ENCODE results near the gene RIN1. TPM values are rescaled to one million over a fixed set of nuclear protein-coding genes. Genes with fewer than 3 reads are reported as not detected.
A peak's percentile ranks its signal among the peaks of the same experiment; 100 is the strongest.

The RIN1 gene
- total and polyA plus RNA-seq, 4 experiments from 2014 or later, result 2.1 to 10.1 (median 5.4) TPM

GRCh38 chr11:66294626-66295620 is 41.3 kb downstream of the RIN1 start:
- ChIA-PET CTCF (ENCODE audit: partially characterized antibody) (interaction anchor here (1.0 to 1.4 kb wide), 3 partner anchors 12 to 91 kb away, joined by 3 read pairs; no protein-coding TSS in a partner anchor), POLR2A (ENCODE audit: partially characterized antibody) (no interaction called here)
- Histone ChIP-seq H3K4me3 (ENCODE audit: low read length in 2 of 2) (no peak overlapping the region), H3K27me3 (ENCODE audit: insufficient read depth, low read length) (no peaks in the 10 kb centered on the region), H3K27ac (ENCODE audit: low read depth, low read length) (no peak overlapping the region), H3K9me3 (ENCODE audit: control insufficient read depth in 1 of 2, low read length in 2 of 2) (no peaks in the 10 kb centered on the region), H3K36me3 (ENCODE audit: insufficient read depth, low read length) (no peaks in the 10 kb centered on the region), H3K4me1 (ENCODE audit: insufficient read depth, low read length) (peaks cover 19% of the 10 kb centered on the region)
- H3K36me3 Mint-ChIP-seq, result no peaks in the 10 kb centered on the region
- no peaks in the 10 kb centered on the region for H3K9me3 Mint-ChIP-seq
- H3K4me3 Mint-ChIP-seq, result no peak overlapping the region
- H3K27me3 Mint-ChIP-seq, result peaks cover 10 to 11% of the 10 kb centered on the region in 2 donors
- peaks cover 8 to 22% (median 15%) of the 10 kb centered on the region in 4 donors for H3K4me1 Mint-ChIP-seq
- intact Hi-C loops (cut with micrococcal nuclease), result no loop called here
- H3K27ac Mint-ChIP-seq, result no peak overlapping the region
- no peak for DNase-seq

- Mint-ChIP-seq H3K27ac (peak overlapping the region in 1 of 7 donors; percentile 35), H3K36me3 (peaks cover 0 to under 1% of the 10 kb centered on the region in 2 donors), H3K4me1 (peaks cover 14 to 31% (median 22%) of the 10 kb centered on the region in 4 donors), H3K4me3 (no peak overlapping the region), H3K9me3 (no peaks in the 10 kb centered on the region), H3K27me3 (peaks cover 10 to 14% of the 10 kb centered on the region in 2 donors)
- Histone ChIP-seq H3K9me3 (ENCODE audit: control insufficient read depth in 1 of 2, low read length in 2 of 2) (no peaks in the 10 kb centered on the region), H3K4me3 (ENCODE audit: low read length in 2 of 2) (no peak overlapping the region), H3K27ac (ENCODE audit: low read depth, low read length) (no peak overlapping the region), H3K27me3 (ENCODE audit: insufficient read depth, low read length) (no peaks in the 10 kb centered on the region), H3K36me3 (ENCODE audit: insufficient read depth, low read length) (no peaks in the 10 kb centered on the region), H3K4me1 (ENCODE audit: insufficient read depth, low read length) (peaks cover 24% of the 10 kb centered on the region)
- intact Hi-C loops (cut with micrococcal nuclease), result no loop called here
- ChIA-PET CTCF (ENCODE audit: partially characterized antibody) (interaction anchor here (1.0 to 1.4 kb wide), 2 partner anchors 18 to 92 kb away, joined by 3 read pairs; no protein-coding TSS in a partner anchor), POLR2A (ENCODE audit: partially characterized antibody) (no interaction called here)
- no peak for DNase-seq
Observed at GRCh38 chr11:66293777-66294625, 42.2 kb downstream of the RIN1 start.

DNA sequence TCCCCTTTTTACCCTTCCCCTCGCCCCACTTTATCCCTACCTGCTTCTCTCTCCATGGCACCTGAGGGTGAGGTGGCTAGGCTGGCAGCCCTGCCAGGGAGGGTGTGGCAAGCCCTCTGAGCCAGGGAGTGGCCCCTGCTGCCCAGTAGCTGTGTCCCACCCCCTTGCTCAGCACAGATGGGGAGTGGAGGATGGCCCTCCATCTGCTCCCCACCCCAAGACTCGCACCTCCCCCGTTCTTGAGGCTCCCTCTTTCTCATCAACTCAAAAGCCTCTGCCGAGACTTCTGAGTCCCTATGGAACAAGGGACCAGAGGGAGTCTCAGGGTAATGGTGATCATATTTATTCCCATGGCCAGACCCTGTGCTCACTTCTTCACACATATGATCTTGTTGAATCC is 42.9 kb downstream of the RIN1 start:
- intact Hi-C loops (cut with micrococcal nuclease), result no loop called here
- peaks cover 26% of the 10 kb centered on the region for H3K4me1 ChIP-seq (ENCODE audit: insufficient read depth, low read length)
- CTCF ChIA-PET (ENCODE audit: partially characterized antibody), result interaction anchor here (1.0 kb wide), 1 partner anchor 92 kb away, joined by 3 read pairs; no protein-coding TSS in a partner anchor
- Mint-ChIP-seq H3K4me3 (peak overlapping the region in 1 of 8 donors; percentile 52), H3K27ac (peak overlapping the region in 1 of 7 donors; percentile 35), H3K36me3 (peaks cover 0 to 1% of the 10 kb centered on the region in 2 donors), H3K4me1 (peaks cover 14 to 33% (median 23%) of the 10 kb centered on the region in 4 donors), H3K9me3 (no peaks in the 10 kb centered on the region), H3K27me3 (peaks cover 10 to 14% of the 10 kb centered on the region in 2 donors)
- H3K4me3 ChIP-seq (ENCODE audit: low read length in 2 of 2), result no peak overlapping the region
- no peaks in the 10 kb centered on the region for H3K36me3 ChIP-seq (ENCODE audit: insufficient read depth, low read length)
- H3K27ac ChIP-seq (ENCODE audit: low read depth, low read length), result no peak overlapping the region
- no peak for DNase-seq
- POLR2A ChIA-PET (ENCODE audit: partially characterized antibody), result no interaction called here
- H3K27me3 ChIP-seq (ENCODE audit: insufficient read depth, low read length), result no peaks in the 10 kb centered on the region
- no peaks in the 10 kb centered on the region for H3K9me3 ChIP-seq (ENCODE audit: control insufficient read depth in 1 of 2, low read length in 2 of 2)

- Mint-ChIP-seq H3K27ac (peak overlapping the region in 2 of 7 donors; percentile 30 to 79), H3K9me3 (no peaks in the 10 kb centered on the region), H3K27me3 (peaks cover 10 to 14% of the 10 kb centered on the region in 2 donors), H3K36me3 (peaks cover 0 to 1% of the 10 kb centered on the region in 2 donors), H3K4me3 (peak overlapping the region; percentile 7 to 80 (median 60)), H3K4me1 (peaks cover 14 to 37% (median 26%) of the 10 kb centered on the region in 4 donors)
- Histone ChIP-seq H3K9me3 (ENCODE audit: control insufficient read depth in 1 of 2, low read length in 2 of 2) (no peaks in the 10 kb centered on the region), H3K27ac (ENCODE audit: low read depth, low read length) (no peak overlapping the region), H3K4me3 (ENCODE audit: low read length in 2 of 2) (no peak overlapping the region), H3K4me1 (ENCODE audit: insufficient read depth, low read length) (peaks cover 32% of the 10 kb centered on the region), H3K27me3 (ENCODE audit: insufficient read depth, low read length) (no peaks in the 10 kb centered on the region), H3K36me3 (ENCODE audit: insufficient read depth, low read length) (no peaks in the 10 kb centered on the region)
- DNase-seq, result no peak
- CTCF ChIA-PET (ENCODE audit: partially characterized antibody), result no interaction called here
- intact Hi-C loops (cut with micrococcal nuclease), result no loop called here
- POLR2A ChIA-PET (ENCODE audit: partially characterized antibody), result no interaction called here
Observed at GRCh38 chr11:66292543-66293332, 43.5 kb downstream of the RIN1 start.

DNA sequence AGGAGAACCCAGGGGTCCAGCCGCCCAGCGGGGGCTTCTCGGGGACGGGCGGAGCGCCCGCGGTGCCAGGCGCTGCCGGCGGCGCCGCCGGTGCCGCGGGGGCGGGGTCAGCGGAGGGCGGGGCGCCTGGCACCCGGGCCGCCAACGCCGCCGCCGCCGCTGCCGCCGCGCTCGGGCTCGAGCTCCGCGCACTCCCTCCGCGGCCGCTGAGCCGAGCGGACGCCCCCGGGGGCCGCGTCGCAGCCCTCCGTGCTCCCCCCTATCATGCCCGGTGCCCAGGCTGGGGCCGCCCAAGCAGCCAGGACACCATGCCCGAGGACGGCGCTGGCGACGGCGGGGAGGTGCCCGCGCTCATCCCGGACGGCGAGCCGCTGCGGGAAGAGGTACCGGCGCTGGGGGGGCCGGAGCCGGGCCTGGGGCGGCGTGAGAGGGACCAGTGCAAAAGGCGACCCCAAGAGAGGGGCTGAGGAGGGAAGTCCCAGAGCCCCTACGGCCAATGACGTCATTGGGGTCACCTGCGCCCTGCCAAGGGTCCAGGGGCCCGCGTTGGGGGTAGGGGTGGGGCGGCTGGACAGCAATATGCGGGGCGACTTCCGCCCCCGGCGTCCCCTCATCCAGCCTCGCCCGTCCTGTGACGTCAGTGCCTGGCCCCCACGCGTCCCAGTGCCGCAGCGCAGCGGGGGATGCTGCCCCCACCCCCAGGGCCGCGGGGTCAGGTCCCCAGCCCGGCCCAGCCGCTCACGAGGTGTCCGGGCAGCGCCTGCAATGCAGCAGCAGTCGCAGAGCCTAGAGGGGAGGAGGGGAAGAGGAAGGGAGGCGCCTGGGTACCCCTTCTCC is 44.3 kb downstream of the RIN1 start, which contains the start of gene TMEM151A:
Gene TMEM151A (plus strand): TSS at position 189 of the 837 bp plus-strand sequence. CDS start 120 bp downstream, at position 309.
- ChIA-PET CTCF (ENCODE audit: partially characterized antibody) (interaction anchor here (1.1 to 1.4 kb wide), 2 partner anchors 9 to 70 kb away, joined by 3 to 5 read pairs; no protein-coding TSS in a partner anchor), POLR2A (ENCODE audit: partially characterized antibody) (interaction anchor here (0.8 to 5.1 kb wide), 7 partner anchors 9 to 551 kb away, joined by 3 to 53 read pairs (median 4); partner anchors contain the start of genes RAB1B and RCE1)
- no peaks in the 10 kb centered on the region for H3K9me3 Mint-ChIP-seq
- peak in 1 of 5 donors; percentile 32 for DNase-seq
- peaks cover 10 to 14% of the 10 kb centered on the region in 2 donors for H3K27me3 Mint-ChIP-seq
- peaks cover 0 to 1% of the 10 kb centered on the region in 2 donors for H3K36me3 Mint-ChIP-seq
- peak within 1 kb of the TSS in 4 of 7 donors; percentile 42 to 84 (median 81) for H3K27ac Mint-ChIP-seq
- no peaks in the 10 kb centered on the region for H3K9me3 ChIP-seq (ENCODE audit: control insufficient read depth in 1 of 2, low read length in 2 of 2)
- peak within 1 kb of the TSS; percentile 65 to 94 (median 82) for H3K4me3 Mint-ChIP-seq
- H3K4me1 ChIP-seq (ENCODE audit: insufficient read depth, low read length), result peaks cover 39% of the 10 kb centered on the region
- no peak within 1 kb of the TSS for H3K27ac ChIP-seq (ENCODE audit: low read depth, low read length)
- H3K27me3 ChIP-seq (ENCODE audit: insufficient read depth, low read length), result no peaks in the 10 kb centered on the region
- H3K4me1 Mint-ChIP-seq, result peaks cover 14 to 45% (median 29%) of the 10 kb centered on the region in 4 donors
- H3K36me3 ChIP-seq (ENCODE audit: insufficient read depth, low read length), result no peaks in the 10 kb centered on the region
- intact Hi-C loops (cut with micrococcal nuclease), result no loop called here
- H3K4me3 ChIP-seq (ENCODE audit: low read length in 2 of 2), result peak within 1 kb of the TSS in 1 of 2 donors; percentile 35

Measured in CD4-positive, alpha-beta memory T cell (primary cell).